Ecto neural progenitor cell (in vitro differentiated cells): ENCODE measurements around the gene ZNF654.
"Not testable (repeated sequence)": the region's sequence is repeated elsewhere in the genome, so short reads cannot be mapped to it uniquely, and the experiment has no call there.

Experiments used
- DNase-seq: peaks from one replicate; pipeline ENCODE4 v3.0.0-alpha.2; 2018; ENCODE audit warnings: low spot score

Gene ZNF654

GRCh38 chr3:88061746-88062145 lies 2.7 kb downstream of the ZNF654 start:
- DNase-seq: no peak

DNA sequence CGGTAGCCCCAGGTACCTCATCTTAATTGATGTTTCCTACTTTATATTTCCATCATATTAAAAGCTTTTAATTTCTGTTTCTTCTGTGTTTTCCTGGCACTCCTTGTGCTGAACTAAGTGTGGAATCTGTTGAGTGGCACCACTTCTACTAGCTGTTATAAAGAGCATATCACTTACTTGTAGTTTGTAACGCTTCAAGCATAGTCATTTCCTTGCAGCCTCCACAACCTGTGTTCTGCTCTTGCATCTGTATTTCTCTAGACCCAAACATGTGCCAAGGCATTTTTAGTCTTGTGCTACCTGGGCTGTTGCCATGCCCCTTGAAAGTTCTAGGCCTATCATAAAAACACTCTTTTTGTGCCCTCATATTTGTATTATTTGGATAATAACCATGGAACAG lies 16.0 kb downstream of the ZNF654 start:
- no peak for DNase-seq

DNA sequence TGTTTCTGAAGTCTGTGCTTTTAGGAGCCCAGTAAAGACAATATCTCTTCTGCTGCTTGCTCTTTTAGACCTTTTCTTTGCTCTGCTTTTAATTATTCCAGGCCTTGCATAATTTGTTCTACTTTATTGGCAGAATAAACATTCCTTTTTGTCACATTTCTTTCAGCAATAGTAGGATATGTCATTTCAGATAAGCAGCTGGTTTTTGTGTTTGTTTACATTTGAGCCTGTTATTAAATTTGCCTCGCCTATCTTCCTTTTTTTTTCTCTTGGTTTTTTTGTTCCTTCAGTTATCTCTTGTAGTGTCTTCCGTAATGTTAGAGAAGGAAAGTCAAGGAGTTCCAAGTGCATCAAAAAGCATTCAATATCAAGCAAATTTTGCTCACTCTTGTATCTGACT lies 16.4 kb downstream of the ZNF654 start:
- DNase-seq: no peak

GRCh38 chr3:88076712-88077111 lies 17.7 kb downstream of the ZNF654 start:
- DNase-seq: no peak

DNA sequence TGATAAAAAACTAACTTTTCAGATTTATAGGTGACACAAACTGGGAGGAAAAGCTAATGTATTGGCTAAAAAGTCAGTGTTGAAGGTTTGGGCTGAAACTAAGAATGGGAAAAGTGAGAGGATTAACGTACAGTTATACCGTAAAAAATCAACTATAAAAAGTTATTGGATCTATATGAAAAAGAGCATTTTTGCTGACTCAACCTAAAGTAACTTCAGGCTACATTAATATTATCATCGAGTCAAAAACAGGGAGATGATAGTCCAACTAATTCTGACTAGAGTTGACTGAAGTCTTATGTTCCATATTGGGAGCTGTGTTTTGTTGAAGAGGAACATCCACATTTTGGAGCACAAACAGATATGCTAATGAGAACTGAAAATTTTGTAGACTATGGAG lies 19.9 kb downstream of the ZNF654 start:
- DNase-seq: no peak

DNA sequence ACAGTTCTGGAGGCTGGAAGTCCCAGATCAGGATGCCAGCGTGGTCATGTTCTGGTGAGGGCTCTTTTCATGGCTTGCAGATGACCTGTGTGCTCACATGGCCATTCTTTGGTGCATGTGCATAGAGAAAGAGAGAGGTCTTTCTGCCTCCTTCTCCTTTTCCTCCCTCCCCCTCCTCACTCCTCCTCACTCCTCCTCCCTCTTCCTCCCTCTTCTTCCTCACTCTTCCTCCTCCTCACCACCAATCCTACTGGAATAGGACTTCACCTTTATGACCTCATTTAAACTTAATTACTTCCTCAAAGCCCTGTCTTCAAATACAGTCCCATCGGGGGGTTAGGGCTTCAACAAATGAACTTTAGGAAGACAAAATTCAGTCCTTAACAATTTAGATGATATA lies 23.8 kb downstream of the ZNF654 start:
- no peak for DNase-seq

GRCh38 chr3:88084097-88084501 lies 25.0 kb downstream of the ZNF654 start:
- DNase-seq: no peak

DNA sequence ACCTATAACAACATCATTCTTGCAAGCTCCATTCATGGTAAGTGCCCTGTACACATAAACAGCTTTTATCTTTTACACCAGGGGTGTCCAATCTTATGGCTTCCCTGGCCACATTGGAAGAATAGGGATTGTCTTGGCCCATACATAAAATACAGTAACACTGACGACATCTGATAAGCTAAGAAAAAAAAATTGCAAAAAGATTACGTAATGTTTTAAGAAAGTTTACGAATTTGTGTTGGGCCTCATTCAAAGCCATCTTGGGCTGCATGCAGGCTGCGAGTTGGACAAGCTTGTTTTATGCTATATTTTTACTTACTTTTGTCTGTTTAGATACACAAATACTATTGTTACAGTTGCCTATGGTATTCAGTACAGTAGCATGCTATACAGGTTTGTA lies 31.6 kb downstream of the ZNF654 start:
- no peak for DNase-seq

- no peak for DNase-seq
Measured at GRCh38 chr3:88092270-88092669, 33.2 kb downstream of the ZNF654 start.

DNA sequence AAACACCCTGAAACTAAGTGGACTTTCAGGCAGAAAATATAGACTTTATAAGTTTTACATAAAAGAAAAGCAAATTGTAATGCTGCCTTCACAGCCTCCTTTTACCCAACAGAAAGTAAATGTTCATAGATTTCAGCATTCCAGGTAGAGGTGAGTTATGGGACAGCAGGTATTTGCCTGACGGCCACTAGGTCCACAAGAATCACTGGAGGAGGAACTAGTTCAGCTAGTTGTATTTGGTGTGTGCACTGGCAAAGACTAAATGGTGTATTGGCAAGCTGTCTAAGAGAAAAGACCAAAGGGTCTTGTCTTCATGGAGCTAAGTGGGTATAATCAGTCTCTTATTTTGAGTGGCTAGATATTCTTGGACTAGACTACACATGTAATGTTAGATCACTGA lies 34.2 kb downstream of the ZNF654 start:
- DNase-seq: no peak

GRCh38 chr3:88101142-88101541 lies 42.1 kb downstream of the ZNF654 start:
- no peak for DNase-seq

DNA sequence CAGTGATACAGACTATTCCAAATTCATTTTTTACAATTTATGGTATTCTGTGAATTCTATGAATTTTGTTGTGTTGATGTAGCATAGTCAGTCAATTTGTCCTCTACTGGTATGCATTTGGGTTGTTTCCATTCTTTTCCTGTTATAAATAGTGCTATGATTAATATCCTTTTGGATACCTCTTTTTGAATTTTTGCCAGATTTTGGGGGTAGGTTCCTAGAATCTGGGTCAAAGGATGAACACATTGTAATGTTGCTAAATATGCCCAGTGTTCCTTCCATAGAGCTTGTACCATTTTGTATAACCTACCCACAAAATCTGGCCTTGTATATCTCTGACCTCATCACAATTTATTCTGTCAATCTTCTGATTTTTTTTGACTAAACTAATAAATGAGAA lies 46.3 kb downstream of the ZNF654 start:
- no peak for DNase-seq

DNA sequence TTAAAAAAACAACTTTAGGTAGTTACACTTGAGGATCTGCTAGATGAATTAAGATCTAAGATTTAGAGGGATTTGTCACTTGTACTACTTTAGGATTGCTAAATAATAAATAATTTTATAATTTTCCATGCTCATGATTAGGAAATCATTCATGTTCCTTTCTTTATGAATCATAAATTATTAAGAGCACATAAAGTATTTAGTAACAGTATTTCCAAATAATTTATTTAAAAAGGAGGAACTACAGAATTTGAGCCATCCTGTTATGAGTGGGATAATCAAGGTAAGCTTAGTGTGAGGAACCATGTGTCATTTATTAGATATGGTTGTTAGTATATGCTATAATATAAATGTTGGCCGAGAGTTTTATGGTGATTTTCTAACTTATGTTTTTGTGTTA lies 53.2 kb downstream of the ZNF654 start:
- no peak for DNase-seq

DNA sequence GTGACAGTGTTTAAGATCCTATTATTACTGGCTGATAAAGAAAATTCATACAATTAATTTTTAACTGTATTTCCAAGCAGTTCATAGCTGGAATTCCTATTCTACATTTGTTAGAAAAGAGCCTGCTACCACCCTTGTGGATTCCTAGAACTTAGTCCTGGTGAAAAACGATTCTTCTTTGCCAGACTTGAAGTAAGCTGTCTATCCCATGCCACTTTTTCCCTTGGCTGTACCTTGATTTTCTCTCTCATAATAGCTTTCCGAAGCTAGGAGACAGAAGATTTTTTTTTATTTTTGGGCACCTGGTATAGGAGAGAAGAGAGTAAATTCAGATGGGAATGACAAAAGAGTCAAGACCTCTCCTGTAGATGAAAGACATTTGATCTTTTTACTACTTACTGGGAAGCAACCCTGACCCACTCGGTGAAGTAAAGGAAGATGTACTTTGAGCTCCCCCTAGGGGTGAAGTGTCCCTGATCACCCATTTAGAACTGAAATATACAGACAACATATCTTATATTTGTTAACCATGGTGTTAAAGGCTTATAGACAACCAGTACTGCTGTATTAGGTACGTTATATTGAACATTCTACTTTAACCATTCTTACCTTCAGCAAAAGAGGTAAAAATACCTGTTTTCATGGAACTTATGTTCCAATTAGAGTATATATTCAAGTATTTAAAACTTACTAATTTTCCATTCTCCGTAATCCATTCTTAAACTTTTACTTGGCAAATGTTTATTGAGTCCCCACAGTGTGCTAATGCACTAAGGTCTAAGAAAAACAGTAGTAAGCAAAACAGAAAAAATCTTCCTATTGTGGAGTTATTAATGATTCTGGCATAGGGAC lies 54.5 kb downstream of the ZNF654 start:
- DNase-seq: peak; percentile 49

DNA sequence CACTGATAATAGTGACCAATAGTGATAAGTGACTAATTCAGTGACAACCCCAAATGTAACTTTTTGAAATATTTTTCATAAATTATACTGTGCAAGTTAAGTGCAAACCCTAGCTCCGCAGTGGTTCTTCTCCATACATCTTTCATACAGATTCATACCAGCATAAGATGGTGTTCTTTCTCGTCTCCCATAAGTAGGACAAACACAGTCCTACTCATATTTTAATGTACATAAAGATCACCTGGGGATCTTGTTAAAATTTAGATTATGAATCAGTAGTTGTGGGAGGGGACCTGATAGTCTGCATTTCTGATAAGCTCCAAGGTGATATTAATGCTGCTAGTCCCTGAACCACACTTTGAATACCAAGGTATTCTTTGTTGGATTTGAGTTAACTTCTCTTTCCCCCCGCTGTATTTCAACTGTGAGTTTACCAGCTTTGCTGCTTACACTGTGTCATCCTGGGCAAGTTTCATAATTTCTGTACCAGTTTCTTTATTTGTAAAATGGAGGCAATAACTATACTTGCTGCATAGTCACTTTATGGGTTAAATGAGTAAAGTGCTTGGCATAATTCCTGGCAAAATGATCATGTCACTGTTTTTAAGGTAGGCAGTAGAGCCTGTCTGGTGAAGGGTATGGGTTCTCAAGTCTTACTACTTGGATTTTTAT lies 56.0 kb downstream of the ZNF654 start:
- no peak for DNase-seq

GRCh38 chr3:88117683-88118082 lies 58.6 kb downstream of the ZNF654 start:
- no peak for DNase-seq

GRCh38 chr3:88118603-88119002 lies 59.5 kb downstream of the ZNF654 start:
- DNase-seq: not testable (repeated sequence)

DNA sequence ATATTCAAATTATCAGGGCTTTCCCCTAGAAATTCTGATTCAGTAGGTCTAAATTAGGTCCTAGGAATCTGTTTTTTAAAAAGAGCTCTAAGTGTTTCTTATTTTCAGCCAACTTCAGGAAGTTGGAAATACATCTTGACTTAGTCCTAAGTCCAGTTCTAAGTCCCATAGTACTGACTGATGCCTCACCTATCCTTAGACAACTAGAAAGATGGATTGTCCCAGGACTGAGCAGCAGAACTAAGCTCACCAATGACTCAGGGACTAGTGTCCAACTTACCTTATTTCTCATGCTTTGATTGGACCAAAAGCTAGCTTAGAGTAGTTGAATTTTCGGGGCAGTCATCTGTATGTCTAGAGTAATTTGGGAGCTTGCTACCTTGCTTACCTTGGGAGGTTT lies 64.5 kb downstream of the ZNF654 start:
- no peak for DNase-seq

- DNase-seq: no peak
Measured at GRCh38 chr3:88131695-88132094, 72.6 kb downstream of the ZNF654 start.

GRCh38 chr3:88132894-88133293 lies 73.8 kb downstream of the ZNF654 start:
- no peak for DNase-seq

- no peak for DNase-seq
Measured at GRCh38 chr3:88133711-88134263, 74.7 kb downstream of the ZNF654 start.

DNA sequence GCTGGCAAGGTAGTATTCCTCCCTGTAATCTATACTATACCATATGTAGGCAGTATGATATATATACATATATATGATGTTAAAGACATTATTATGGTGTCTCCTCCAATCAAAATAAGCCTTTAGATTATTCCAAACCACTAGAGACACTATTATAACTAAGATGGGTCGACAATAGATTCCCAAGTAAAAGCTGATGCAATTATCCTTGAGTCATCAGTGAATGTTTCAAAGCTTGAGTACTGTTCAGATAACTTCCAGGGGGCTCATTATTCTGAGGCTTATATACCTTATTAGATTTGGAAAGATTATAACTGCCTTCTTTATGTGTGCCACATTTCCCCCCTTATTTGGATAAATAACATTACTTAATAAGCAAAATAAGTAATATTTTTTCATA lies 78.8 kb downstream of the ZNF654 start:
- no peak for DNase-seq

- no peak for DNase-seq
Measured at GRCh38 chr3:88141458-88142083, 82.5 kb downstream of the ZNF654 start.
